PFSK-1 (cell line): Measurements from ENCODE around the gene ABCB8.

Experiments used
- FOXP2 ChIP-seq: optimal IDR thresholded peaks from 2 replicates; pipeline ENCODE3; 2011; ENCODE audit warnings: borderline replicate concordance, control low read depth, inconsistent platforms; ENCODE audit not compliant: insufficient read depth; ENCODE audit errors: extremely low read length, extremely low read depth
- POLR2AphosphoS5 ChIP-seq: IDR thresholded peaks from 2 replicates; pipeline ENCODE4 v1.6.1; 2012; ENCODE audit warnings: low read depth, mild to moderate bottlenecking, control low read depth, low read length, moderate library complexity
- SIN3A ChIP-seq: IDR thresholded peaks from 2 replicates; pipeline ENCODE4 v1.6.1; 2012; ENCODE audit warnings: mild to moderate bottlenecking, low read length, moderate library complexity, borderline replicate concordance; ENCODE audit not compliant: insufficient read depth
- TAF1 ChIP-seq: IDR thresholded peaks from 2 replicates; pipeline ENCODE4 v1.6.1; 2012; ENCODE audit warnings: low read length, control low read depth, borderline replicate concordance; ENCODE audit not compliant: insufficient read depth
- TF ChIP-seq, protein P1 (sequence below), 2 experiments: IDR thresholded peaks; 2 replicates each; pipeline versions ENCODE4 v1.6.1 to v1.8.0; 2011 to 2012; ENCODE audit warnings: low read depth in 2 of 2, low read length in 2 of 2, control low read depth in 1 of 2, inconsistent platforms in 1 of 2, mild to moderate bottlenecking in 1 of 2, moderate library complexity in 1 of 2; ENCODE audit not compliant: insufficient read depth in 1 of 2

Gene ABCB8

DNA sequence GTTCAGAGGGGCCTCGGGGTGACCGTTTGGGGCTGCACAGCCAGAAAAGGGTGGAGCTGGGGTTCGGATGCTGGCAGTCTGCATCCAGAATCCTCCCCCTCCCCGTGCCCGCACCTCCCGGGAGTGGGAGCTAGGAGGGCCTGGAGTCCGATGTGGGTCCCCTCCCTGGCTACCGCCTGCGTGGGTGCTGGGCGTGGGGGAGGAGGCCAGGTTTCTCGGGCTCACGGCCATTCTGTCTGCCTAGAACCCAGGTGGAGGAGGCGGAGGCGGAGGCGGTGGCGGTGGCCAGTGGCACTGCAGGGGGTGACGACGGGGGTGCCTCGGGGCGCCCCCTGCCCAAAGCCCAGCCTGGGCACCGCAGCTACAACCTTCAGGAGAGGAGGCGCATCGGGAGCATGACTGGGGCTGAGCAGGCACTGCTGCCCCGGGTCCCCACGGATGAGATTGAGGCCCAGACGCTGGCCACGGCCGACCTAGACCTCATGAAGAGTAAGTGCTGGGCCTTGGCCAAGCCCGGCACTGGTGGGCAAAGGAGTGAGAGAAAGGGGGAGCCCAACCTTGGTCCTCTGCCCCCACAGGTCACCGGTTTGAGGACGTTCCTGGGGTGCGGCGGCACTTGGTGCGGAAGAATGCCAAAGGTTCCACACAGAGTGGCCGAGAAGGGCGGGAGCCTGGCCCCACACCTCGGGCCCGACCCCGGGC lies 38.2 kb downstream of the ABCB8 start:
- TF ChIP-seq, protein P1, sequence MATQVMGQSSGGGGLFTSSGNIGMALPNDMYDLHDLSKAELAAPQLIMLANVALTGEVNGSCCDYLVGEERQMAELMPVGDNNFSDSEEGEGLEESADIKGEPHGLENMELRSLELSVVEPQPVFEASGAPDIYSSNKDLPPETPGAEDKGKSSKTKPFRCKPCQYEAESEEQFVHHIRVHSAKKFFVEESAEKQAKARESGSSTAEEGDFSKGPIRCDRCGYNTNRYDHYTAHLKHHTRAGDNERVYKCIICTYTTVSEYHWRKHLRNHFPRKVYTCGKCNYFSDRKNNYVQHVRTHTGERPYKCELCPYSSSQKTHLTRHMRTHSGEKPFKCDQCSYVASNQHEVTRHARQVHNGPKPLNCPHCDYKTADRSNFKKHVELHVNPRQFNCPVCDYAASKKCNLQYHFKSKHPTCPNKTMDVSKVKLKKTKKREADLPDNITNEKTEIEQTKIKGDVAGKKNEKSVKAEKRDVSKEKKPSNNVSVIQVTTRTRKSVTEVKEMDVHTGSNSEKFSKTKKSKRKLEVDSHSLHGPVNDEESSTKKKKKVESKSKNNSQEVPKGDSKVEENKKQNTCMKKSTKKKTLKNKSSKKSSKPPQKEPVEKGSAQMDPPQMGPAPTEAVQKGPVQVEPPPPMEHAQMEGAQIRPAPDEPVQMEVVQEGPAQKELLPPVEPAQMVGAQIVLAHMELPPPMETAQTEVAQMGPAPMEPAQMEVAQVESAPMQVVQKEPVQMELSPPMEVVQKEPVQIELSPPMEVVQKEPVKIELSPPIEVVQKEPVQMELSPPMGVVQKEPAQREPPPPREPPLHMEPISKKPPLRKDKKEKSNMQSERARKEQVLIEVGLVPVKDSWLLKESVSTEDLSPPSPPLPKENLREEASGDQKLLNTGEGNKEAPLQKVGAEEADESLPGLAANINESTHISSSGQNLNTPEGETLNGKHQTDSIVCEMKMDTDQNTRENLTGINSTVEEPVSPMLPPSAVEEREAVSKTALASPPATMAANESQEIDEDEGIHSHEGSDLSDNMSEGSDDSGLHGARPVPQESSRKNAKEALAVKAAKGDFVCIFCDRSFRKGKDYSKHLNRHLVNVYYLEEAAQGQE (IDR thresholded peaks at IDR 0.05; ENCODE audit: insufficient read depth in 1 of 2, low read depth in 2 of 2, low read length in 2 of 2), result no peak
- TF ChIP-seq FOXP2 (no peak), SIN3A (no peak), POLR2AphosphoS5 (no peak), TAF1 (no peak)

DNA sequence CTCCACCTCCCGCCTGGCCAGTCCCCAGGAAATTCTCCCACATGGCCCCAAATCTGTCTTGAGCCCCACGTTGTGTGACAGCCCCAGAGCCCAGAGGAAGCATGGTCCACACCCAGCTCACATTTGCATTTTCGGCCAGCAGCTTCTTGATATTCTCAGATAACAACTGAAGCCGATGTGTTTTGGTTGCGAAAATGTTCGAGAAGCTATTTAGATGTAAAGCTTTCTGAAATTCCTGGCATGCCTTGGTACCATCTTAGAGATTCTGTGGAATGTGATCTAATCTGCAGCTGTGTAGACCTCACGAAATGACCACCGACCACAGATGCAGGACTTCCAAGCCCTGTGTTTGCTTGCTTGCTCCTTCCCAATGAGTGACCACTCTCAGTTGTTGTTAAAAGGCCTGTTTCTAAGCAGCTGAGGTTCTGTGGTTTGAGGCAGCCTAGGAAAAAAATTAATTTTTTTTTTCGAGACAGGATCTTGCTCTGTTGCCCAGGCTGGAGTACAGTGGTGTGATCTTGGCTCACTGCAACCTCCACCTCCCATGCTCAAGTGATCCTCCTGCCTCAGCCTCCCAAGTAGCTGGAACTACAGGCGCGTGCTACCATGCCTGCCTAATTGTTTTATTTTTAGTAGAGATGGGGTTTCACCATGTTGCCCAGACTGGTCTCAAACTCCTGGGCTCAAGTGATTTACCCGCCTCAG lies 40.0 kb downstream of the ABCB8 start:
- TF ChIP-seq POLR2AphosphoS5, result no peak
- TF ChIP-seq TAF1, result no peak
- TF ChIP-seq, protein P1 (IDR thresholded peaks at IDR 0.05; ENCODE audit: insufficient read depth in 1 of 2, low read depth in 2 of 2, low read length in 2 of 2), result no peak
- TF ChIP-seq FOXP2, result no peak
- no peak for TF ChIP-seq SIN3A

DNA sequence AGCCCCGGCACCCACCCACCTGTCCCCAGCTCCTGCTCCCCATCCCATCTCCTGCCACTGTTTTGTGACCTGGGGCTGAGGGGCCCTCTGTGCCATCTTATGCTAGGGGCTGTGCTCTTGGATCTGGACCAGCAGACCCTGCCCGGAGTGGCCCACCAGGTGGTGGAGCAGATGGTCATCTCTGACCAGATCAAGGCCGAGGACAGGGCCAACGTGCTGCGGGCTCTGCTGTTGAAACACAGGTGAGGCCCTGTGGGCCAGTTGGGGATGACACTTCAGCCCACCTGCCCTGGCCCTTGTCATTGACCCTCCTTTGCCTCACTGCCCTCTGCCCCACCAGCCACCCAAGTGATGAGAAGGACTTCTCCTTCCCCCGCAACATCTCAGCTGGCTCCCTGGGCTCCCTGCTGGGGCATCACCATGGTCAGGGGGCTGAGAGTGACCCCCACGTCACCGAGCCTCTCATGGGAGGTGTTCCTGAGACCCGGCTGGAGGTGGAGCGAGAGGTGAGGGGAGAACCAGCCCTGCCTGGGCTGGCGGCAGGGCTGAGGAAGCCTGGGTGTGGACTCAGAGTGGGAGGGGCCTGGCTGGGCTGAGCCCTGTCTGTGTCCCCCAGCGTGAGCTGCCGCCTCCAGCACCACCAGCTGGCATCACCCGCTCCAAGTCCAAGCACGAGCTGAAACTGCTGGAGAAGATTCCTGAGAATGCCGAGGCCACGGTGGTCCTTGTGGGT lies 41.8 kb downstream of the ABCB8 start:
- TF ChIP-seq, protein P1 (IDR thresholded peaks at IDR 0.05; ENCODE audit: insufficient read depth in 1 of 2, low read depth in 2 of 2, low read length in 2 of 2), result no peak
- TF ChIP-seq POLR2AphosphoS5 (no peak), SIN3A (no peak), FOXP2 (no peak), TAF1 (no peak)

DNA sequence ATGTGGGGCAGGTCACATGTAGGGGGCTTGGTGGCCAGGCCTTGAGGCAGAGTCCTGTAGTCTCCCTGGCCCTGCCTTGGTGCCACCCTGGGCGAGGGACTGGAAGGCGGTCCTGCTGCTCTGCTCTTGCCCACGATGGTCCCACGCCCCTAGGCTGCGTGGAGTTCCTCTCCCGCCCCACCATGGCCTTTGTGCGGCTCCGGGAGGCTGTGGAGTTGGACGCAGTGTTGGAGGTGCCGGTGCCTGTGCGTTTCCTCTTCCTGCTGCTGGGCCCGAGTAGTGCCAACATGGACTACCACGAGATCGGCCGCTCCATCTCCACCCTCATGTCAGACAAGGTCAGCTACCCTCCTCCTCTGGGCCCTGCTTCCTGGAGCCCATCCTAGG lies 42.3 kb downstream of the ABCB8 start:
- TF ChIP-seq POLR2AphosphoS5 (no peak), SIN3A (no peak), FOXP2 (no peak), TAF1 (no peak)
- TF ChIP-seq, protein P1 (IDR thresholded peaks at IDR 0.05; ENCODE audit: insufficient read depth in 1 of 2, low read depth in 2 of 2, low read length in 2 of 2), result no peak
